OCI-LY1 (cell line): ENCODE results near the gene CDC45.

ENCODE experiments used
- H2AFZ ChIP-seq: fragments of 200-600 bp; sonication (generic), shearing (Covaris generic); 2 replicates; pipeline ENCODE4 v1.6.0; 2014; ENCODE audit warnings: antibody characterized with exemption, mild to moderate bottlenecking, low read length
- H3F3A ChIP-seq: fragments of 200-600 bp; sonication (generic), shearing (Covaris generic); 2 replicates; pipeline ENCODE4 v1.6.0; 2014; ENCODE audit warnings: mild to moderate bottlenecking, antibody characterized with exemption, low read length, moderate library complexity; ENCODE audit not compliant: insufficient read depth
- H3K27ac ChIP-seq: fragments of 200-600 bp; sonication (generic); 2 replicates; pipeline ENCODE4 v1.5.1; 2014; ENCODE audit warnings: low read length, mixed run types, mild to moderate bottlenecking, low read depth; ENCODE audit not compliant: poor library complexity, severe bottlenecking
- H3K27me3 ChIP-seq: fragments of 200-600 bp; sonication (generic); 2 replicates; pipeline ENCODE4 v1.6.0; 2014; ENCODE audit warnings: antibody characterized with exemption, mild to moderate bottlenecking, low read length, moderate library complexity; ENCODE audit not compliant: insufficient read depth
- H3K36me3 ChIP-seq: fragments of 200-600 bp; sonication (generic); 2 replicates; pipeline ENCODE4 v1.6.1; 2014; ENCODE audit warnings: mild to moderate bottlenecking, antibody characterized with exemption, low read length, moderate library complexity, mixed read lengths; ENCODE audit not compliant: insufficient read depth
- H3K4me1 ChIP-seq: fragments of 200-600 bp; sonication (generic); 2 replicates; pipeline ENCODE4 v1.5.1; 2014; ENCODE audit warnings: mild to moderate bottlenecking, low read length, moderate library complexity; ENCODE audit not compliant: insufficient read depth, severe bottlenecking
- H3K4me2 ChIP-seq: fragments of 200-600 bp; sonication (generic), shearing (Covaris generic); 2 replicates; pipeline ENCODE4 v1.6.1; 2014; ENCODE audit warnings: low read length
- H3K4me3 ChIP-seq: fragments of 200-600 bp; sonication (generic); 2 replicates; pipeline ENCODE4 v1.5.1; 2014; ENCODE audit warnings: low read length, low read depth, mild to moderate bottlenecking, mixed read lengths; ENCODE audit not compliant: poor library complexity, severe bottlenecking
- H3K79me2 ChIP-seq: fragments of 200-600 bp; shearing (Covaris generic); 2 replicates; pipeline ENCODE4 v1.6.1; 2016; ENCODE audit warnings: mixed run types, low read length, mixed read lengths; ENCODE audit not compliant: insufficient read depth
- H3K9ac ChIP-seq: fragments of 200-600 bp; sonication (generic), shearing (Covaris generic); 2 replicates; pipeline ENCODE4 v1.6.1; 2014; ENCODE audit warnings: mild to moderate bottlenecking, low read length, mixed read lengths
- H3K9me2 ChIP-seq: fragments of 200-600 bp; sonication (generic), shearing (Covaris generic); 2 replicates; pipeline ENCODE4 v1.6.1; 2014; ENCODE audit warnings: low read depth, mild to moderate bottlenecking, low read length, mixed read lengths
- H3K9me3 ChIP-seq: fragments of 200-600 bp; shearing (Covaris generic); 2 replicates; pipeline ENCODE4 v1.6.1; 2014; ENCODE audit warnings: low read length, mixed read lengths
- H4K20me1 ChIP-seq: fragments of 200-600 bp; sonication (generic), shearing (Covaris generic); 2 replicates; pipeline ENCODE4 v1.6.0; 2016; ENCODE audit warnings: mild to moderate bottlenecking, low read length; ENCODE audit not compliant: insufficient read depth
- EZH2 ChIP-seq: fragments of 200-600 bp; sonication (generic), shearing (Covaris generic); IDR thresholded peaks from 2 replicates; pipeline ENCODE4 v1.8.0; 2017; ENCODE audit warnings: borderline replicate concordance, mixed run types, mild to moderate bottlenecking, antibody characterized with exemption, low read length, moderate library complexity, mixed read lengths
- TF ChIP-seq, protein P1 (sequence below): fragments of 200-600 bp; sonication (generic), shearing (Covaris generic); IDR thresholded peaks from 2 replicates; pipeline ENCODE4 v1.5.1; 2017; ENCODE audit warnings: mild to moderate bottlenecking, antibody characterized with exemption, low read length, moderate library complexity, mixed read lengths

CDC45 gene

DNA sequence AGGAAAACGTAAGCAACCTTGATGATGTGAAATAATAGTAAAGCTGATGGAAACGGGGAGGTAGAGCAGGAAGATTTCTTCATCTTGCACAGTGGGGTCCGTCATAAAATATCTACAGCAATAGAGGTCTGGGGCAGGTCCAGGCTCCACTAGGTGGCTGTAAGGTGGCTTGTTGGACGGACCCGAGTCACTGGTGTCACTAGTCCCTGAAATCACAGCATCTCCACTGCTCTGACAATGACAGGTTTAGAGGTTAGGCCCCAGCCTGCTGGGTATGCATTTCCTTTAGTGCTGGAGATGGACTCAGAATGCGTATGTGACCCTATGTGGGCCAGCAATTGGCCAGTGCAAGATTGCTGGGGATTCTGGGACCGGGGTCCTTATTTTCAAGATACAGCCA, 69.7 kb downstream of the CDC45 start:
- no peaks in the 10 kb centered on the region for H3F3A ChIP-seq
- no peaks in the 10 kb centered on the region; the same call in 1 of the 2 replicates for H3K36me3 ChIP-seq
- H3K9ac ChIP-seq, result no peak overlapping the region
- no peak overlapping the region for H2AFZ ChIP-seq
- no peaks in the 10 kb centered on the region; the same call in 1 of the 2 replicates for H3K9me3 ChIP-seq
- no peaks in the 10 kb centered on the region for H3K4me1 ChIP-seq
- H4K20me1 ChIP-seq, result no peaks in the 10 kb centered on the region
- H3K4me3 ChIP-seq, result no peak overlapping the region
- H3K27me3 ChIP-seq, result peaks cover 7% of the 10 kb centered on the region; the same call in 1 of the 2 replicates
- H3K79me2 ChIP-seq, result no peaks in the 10 kb centered on the region
- no peaks in the 10 kb centered on the region for H3K9me2 ChIP-seq
- H3K27ac ChIP-seq, result no peak overlapping the region
- TF ChIP-seq, protein P1, sequence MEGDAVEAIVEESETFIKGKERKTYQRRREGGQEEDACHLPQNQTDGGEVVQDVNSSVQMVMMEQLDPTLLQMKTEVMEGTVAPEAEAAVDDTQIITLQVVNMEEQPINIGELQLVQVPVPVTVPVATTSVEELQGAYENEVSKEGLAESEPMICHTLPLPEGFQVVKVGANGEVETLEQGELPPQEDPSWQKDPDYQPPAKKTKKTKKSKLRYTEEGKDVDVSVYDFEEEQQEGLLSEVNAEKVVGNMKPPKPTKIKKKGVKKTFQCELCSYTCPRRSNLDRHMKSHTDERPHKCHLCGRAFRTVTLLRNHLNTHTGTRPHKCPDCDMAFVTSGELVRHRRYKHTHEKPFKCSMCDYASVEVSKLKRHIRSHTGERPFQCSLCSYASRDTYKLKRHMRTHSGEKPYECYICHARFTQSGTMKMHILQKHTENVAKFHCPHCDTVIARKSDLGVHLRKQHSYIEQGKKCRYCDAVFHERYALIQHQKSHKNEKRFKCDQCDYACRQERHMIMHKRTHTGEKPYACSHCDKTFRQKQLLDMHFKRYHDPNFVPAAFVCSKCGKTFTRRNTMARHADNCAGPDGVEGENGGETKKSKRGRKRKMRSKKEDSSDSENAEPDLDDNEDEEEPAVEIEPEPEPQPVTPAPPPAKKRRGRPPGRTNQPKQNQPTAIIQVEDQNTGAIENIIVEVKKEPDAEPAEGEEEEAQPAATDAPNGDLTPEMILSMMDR, result no peak
- no peak for TF ChIP-seq EZH2
- no peak overlapping the region for H3K4me2 ChIP-seq

DNA sequence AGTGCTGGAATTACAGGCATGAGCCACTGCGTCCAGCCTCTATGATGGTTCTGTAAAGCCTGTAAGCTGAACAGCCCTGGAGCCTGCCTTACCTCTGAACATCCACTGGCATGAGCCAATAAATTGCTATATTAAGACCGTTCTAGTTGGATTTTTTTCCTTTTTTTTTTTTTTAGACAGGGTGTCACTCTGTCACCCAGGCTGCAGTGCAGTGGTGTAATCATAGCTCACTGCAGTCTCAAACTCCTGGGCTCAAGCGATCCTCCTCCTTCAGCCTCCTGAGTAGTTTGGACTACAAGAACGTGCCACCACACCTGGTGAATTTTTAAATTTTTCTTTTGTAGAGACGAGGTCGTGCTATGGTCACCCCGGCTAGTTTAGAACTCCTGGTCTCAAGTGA, 70.7 kb downstream of the CDC45 start:
- no peaks in the 10 kb centered on the region for H3K4me1 ChIP-seq
- peaks cover 7% of the 10 kb centered on the region; the same call in 1 of the 2 replicates for H3K27me3 ChIP-seq
- no peaks in the 10 kb centered on the region for H3K9me2 ChIP-seq
- no peak overlapping the region for H2AFZ ChIP-seq
- H3K9me3 ChIP-seq, result no peaks in the 10 kb centered on the region; the same call in 1 of the 2 replicates
- no peaks in the 10 kb centered on the region; the same call in 1 of the 2 replicates for H3K36me3 ChIP-seq
- no peaks in the 10 kb centered on the region for H3F3A ChIP-seq
- H3K4me2 ChIP-seq, result no peak overlapping the region
- H3K27ac ChIP-seq, result no peak overlapping the region
- no peaks in the 10 kb centered on the region for H3K79me2 ChIP-seq
- no peak overlapping the region for H3K9ac ChIP-seq
- TF ChIP-seq, protein P1, result no peak
- no peak for TF ChIP-seq EZH2
- no peaks in the 10 kb centered on the region for H4K20me1 ChIP-seq
- H3K4me3 ChIP-seq, result no peak overlapping the region

DNA sequence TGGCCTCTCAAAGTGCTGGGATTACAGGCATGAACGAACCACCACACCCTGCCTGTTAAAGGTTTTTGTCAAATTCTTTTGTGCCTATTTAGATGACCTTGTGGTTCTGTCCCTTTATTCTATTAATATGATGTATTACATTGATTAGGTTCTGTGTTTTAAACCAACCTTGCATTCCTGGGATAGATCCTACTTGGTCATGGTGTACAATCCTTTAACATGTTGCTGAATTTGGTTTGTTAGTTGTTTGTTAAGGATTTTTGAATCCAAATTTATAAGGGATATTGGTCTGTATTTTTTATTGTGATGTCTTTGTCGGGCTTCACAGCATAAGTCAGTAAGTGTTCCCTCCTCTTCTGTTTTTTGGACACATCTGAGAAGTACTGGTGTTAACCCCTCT, 73.5 kb downstream of the CDC45 start:
- no peak overlapping the region for H3K4me2 ChIP-seq

More for the DNA sequence above, 73.5 kb downstream of the CDC45 start:
- Histone ChIP-seq H4K20me1 (no peaks in the 10 kb centered on the region), H3K9me2 (no peaks in the 10 kb centered on the region), H3K4me3 (no peak overlapping the region), H3K9me3 (no peaks in the 10 kb centered on the region; the same call in 1 of the 2 replicates), H2AFZ (no peak overlapping the region), H3K27me3 (peaks cover 7% of the 10 kb centered on the region; the same call in 1 of the 2 replicates), H3K36me3 (no peaks in the 10 kb centered on the region; the same call in 1 of the 2 replicates), H3K79me2 (no peaks in the 10 kb centered on the region), H3K27ac (no peak overlapping the region), H3K4me1 (no peaks in the 10 kb centered on the region), H3K9ac (no peak overlapping the region), H3F3A (no peaks in the 10 kb centered on the region)
- TF ChIP-seq, protein P1, result no peak
- no peak for TF ChIP-seq EZH2
